ENCODE data around the gene NSRP1.
"Not testable (repeated sequence)": the region's sequence is repeated elsewhere in the genome, so short reads cannot be mapped to it uniquely, and the experiment has no call there.

The NSRP1 gene

GRCh38 chr17:30124273-30124796 is 7.7 kb downstream of the NSRP1 start:
- no peak for DNase-seq

GRCh38 chr17:30130121-30130520 is 13.5 kb downstream of the NSRP1 start:
- no peak for DNase-seq

GRCh38 chr17:30132615-30133014 is 16.0 kb downstream of the NSRP1 start:
- no peak for DNase-seq

GRCh38 chr17:30133197-30133596 is 16.6 kb downstream of the NSRP1 start:
- DNase-seq: no peak

- no peak for DNase-seq
Measured at GRCh38 chr17:30134551-30134950, 17.9 kb downstream of the NSRP1 start.

GRCh38 chr17:30137158-30137557 is 20.5 kb downstream of the NSRP1 start:
- DNase-seq: no peak

- not testable (repeated sequence) for DNase-seq
Measured at GRCh38 chr17:30147860-30148259, 31.2 kb downstream of the NSRP1 start.

GRCh38 chr17:30148376-30148775 is 31.8 kb downstream of the NSRP1 start:
- no peak for DNase-seq

GRCh38 chr17:30151471-30151870 is 34.9 kb downstream of the NSRP1 start:
- no peak for DNase-seq

GRCh38 chr17:30153463-30153862 is 36.8 kb downstream of the NSRP1 start:
- no peak for DNase-seq

GRCh38 chr17:30155389-30155788 is 38.8 kb downstream of the NSRP1 start:
- no peak for DNase-seq

GRCh38 chr17:30158896-30159625 is 42.4 kb downstream of the NSRP1 start:
- no peak for DNase-seq

GRCh38 chr17:30160419-30161172 is 44.0 kb downstream of the NSRP1 start:
- DNase-seq: no peak

GRCh38 chr17:30161601-30162000 is 45.0 kb downstream of the NSRP1 start:
- DNase-seq: no peak

- DNase-seq: no peak
Measured at GRCh38 chr17:30164531-30164930, 47.9 kb downstream of the NSRP1 start.

GRCh38 chr17:30165147-30165546 is 48.5 kb downstream of the NSRP1 start:
- DNase-seq: no peak

- DNase-seq: no peak
Measured at GRCh38 chr17:30165960-30166359, 49.3 kb downstream of the NSRP1 start.

GRCh38 chr17:30170415-30170987 is 53.9 kb downstream of the NSRP1 start:
- DNase-seq: no peak

- no peak for DNase-seq
Measured at GRCh38 chr17:30172560-30172959, 55.9 kb downstream of the NSRP1 start.

GRCh38 chr17:30173649-30174048 is 57.0 kb downstream of the NSRP1 start:
- no peak for DNase-seq

- DNase-seq: no peak
Measured at GRCh38 chr17:30174556-30174955, 57.9 kb downstream of the NSRP1 start.

- no peak for DNase-seq
Measured at GRCh38 chr17:30176855-30177254, 60.2 kb downstream of the NSRP1 start.

- no peak for DNase-seq
Measured at GRCh38 chr17:30186761-30187160, 70.1 kb downstream of the NSRP1 start.

- DNase-seq: no peak
Measured at GRCh38 chr17:30187573-30187972, 71.0 kb downstream of the NSRP1 start.
